Neural progenitor cell (in vitro differentiated cells): ENCODE data around the gene TCF4. TPM values are rescaled to one million over a fixed set of nuclear protein-coding genes. Genes with fewer than 3 reads are reported as not detected.

Experiments
- DNase-seq: peaks from one replicate; pipeline ENCODE4 v3.0.0-alpha.2; 2016; ENCODE audit warnings: low spot score
- H2AFZ ChIP-seq: fragments of 200-600 bp; sonication (generic); replicated peaks from 2 replicates; pipeline ENCODE4 v1.6.1; 2016; ENCODE audit warnings: antibody characterized with exemption
- H3F3A ChIP-seq: fragments of 200-600 bp; sonication (generic); 2 replicates; pipeline ENCODE4 v1.6.1; 2016; ENCODE audit warnings: antibody characterized with exemption, low read depth
- H3K27ac ChIP-seq: fragments of 200-600 bp; sonication (generic); 2 replicates; pipeline ENCODE4 v1.5.1; 2016; ENCODE audit warnings: mild to moderate bottlenecking
- H3K27me3 ChIP-seq: fragments of 200-600 bp; sonication (generic); 2 replicates; pipeline ENCODE4 v1.6.1; 2016; ENCODE audit warnings: mild to moderate bottlenecking, moderate library complexity
- H3K36me3 ChIP-seq: fragments of 200-600 bp; sonication (generic); 2 replicates; pipeline ENCODE4 v1.5.1; 2016
- H3K4me1 ChIP-seq: fragments of 200-600 bp; sonication (generic); 2 replicates; pipeline ENCODE4 v1.6.1; 2016; ENCODE audit warnings: mixed run types
- H3K4me2 ChIP-seq: fragments of 200-600 bp; sonication (generic); 2 replicates; pipeline ENCODE4 v1.6.1; 2016
- H3K4me3 ChIP-seq: fragments of 200-600 bp; sonication (generic); 2 replicates; pipeline ENCODE4 v1.5.1; 2016
- H3K79me2 ChIP-seq: fragments of 200-600 bp; sonication (generic); 2 replicates; pipeline ENCODE4 v1.6.1; 2016; ENCODE audit warnings: low read depth
- H3K9ac ChIP-seq: fragments of 200-600 bp; sonication (generic); 2 replicates; pipeline ENCODE4 v1.6.1; 2016
- H3K9me3 ChIP-seq: fragments of 200-600 bp; sonication (generic); 2 replicates; pipeline ENCODE4 v1.5.1; 2016; ENCODE audit warnings: low read depth
- H4K20me1 ChIP-seq: fragments of 200-600 bp; sonication (generic); 2 replicates; pipeline ENCODE4 v1.6.1; 2016; ENCODE audit warnings: low read depth
- H3K27ac Mint-ChIP-seq: 3 replicates; pipeline ENCODE4 v1.8.0; 2021; ENCODE audit warnings: mixed read lengths
- H3K27me3 Mint-ChIP-seq: 2 replicates; pipeline ENCODE4 v1.8.0; 2022; ENCODE audit warnings: low read depth, mild to moderate bottlenecking, inconsistent platforms, moderate library complexity, mixed read lengths; ENCODE audit not compliant: insufficient read depth
- H3K36me3 Mint-ChIP-seq: 3 replicates; pipeline ENCODE4 v1.8.0; 2021; ENCODE audit warnings: mixed read lengths
- H3K4me1 Mint-ChIP-seq: 3 replicates; pipeline ENCODE4 v1.8.0; 2021; ENCODE audit warnings: mixed read lengths
- H3K4me3 Mint-ChIP-seq: 3 replicates; pipeline ENCODE4 v1.8.0; 2021; ENCODE audit warnings: mild to moderate bottlenecking, moderate library complexity, mixed read lengths
- H3K9me3 Mint-ChIP-seq: 3 replicates; pipeline ENCODE4 v1.8.0; 2020; ENCODE audit warnings: mixed read lengths
- CTCF ChIP-seq: fragments of 200-600 bp; sonication (generic); IDR thresholded peaks from 2 replicates; pipeline ENCODE4 v1.5.1; 2017; ENCODE audit warnings: antibody characterized with exemption, mild to moderate bottlenecking
- EZH2 ChIP-seq: fragments of 200-600 bp; sonication (generic); IDR thresholded peaks from 2 replicates; pipeline ENCODE4 v1.6.1; 2017; ENCODE audit warnings: antibody characterized with exemption, mild to moderate bottlenecking, moderate library complexity
- EZH2phosphoT487 ChIP-seq: fragments of 200-600 bp; sonication (generic); IDR thresholded peaks from 2 replicates; pipeline ENCODE4 v1.6.1; 2017; ENCODE audit warnings: antibody characterized with exemption
- total RNA-seq: library from RNA; depleted of rRNA; stranded (reverse); fragments of >200 nt; gene quantifications from 2 replicates; pipeline ENCODE4 v1.2.3, GENCODE V29; 2015; ENCODE audit warnings: low replicate concordance

Gene TCF4
- total RNA-seq, 1 donor from 2014 or later, result 161 TPM

GRCh38 chr18:55607773-55608172 is 19.8 kb upstream of the TCF4 start:
- Mint-ChIP-seq H3K27ac (no peak overlapping the region), H3K4me1 (peaks cover 2% of the 10 kb centered on the region), H3K9me3 (no peaks in the 10 kb centered on the region), H3K4me3 (no peak overlapping the region), H3K27me3 (peaks cover 3% of the 10 kb centered on the region), H3K36me3 (no peaks in the 10 kb centered on the region)
- no peak overlapping the region for H3K9ac ChIP-seq
- DNase-seq, result no peak
- no peak for TF ChIP-seq EZH2phosphoT487
- no peak for TF ChIP-seq CTCF
- TF ChIP-seq EZH2, result no peak
- no peaks in the 10 kb centered on the region for H3K79me2 ChIP-seq
- no peaks in the 10 kb centered on the region for H3F3A ChIP-seq
- H3K4me1 ChIP-seq, result no peaks in the 10 kb centered on the region
- no peak overlapping the region for H3K4me2 ChIP-seq
- H3K9me3 ChIP-seq, result no peaks in the 10 kb centered on the region
- H3K4me3 ChIP-seq, result no peak overlapping the region
- no peak overlapping the region for H3K27ac ChIP-seq
- no peaks in the 10 kb centered on the region for H3K36me3 ChIP-seq
- no peaks in the 10 kb centered on the region for H4K20me1 ChIP-seq
- no peak overlapping the region for H2AFZ ChIP-seq
- no peaks in the 10 kb centered on the region for H3K27me3 ChIP-seq

GRCh38 chr18:55605733-55606338 is 17.8 kb upstream of the TCF4 start:
- no peaks in the 10 kb centered on the region for H3F3A ChIP-seq
- no peak overlapping the region for H3K27ac ChIP-seq
- no peaks in the 10 kb centered on the region for H3K79me2 ChIP-seq
- no peak overlapping the region for H3K4me3 ChIP-seq
- no peaks in the 10 kb centered on the region for H3K9me3 ChIP-seq
- Mint-ChIP-seq H3K36me3 (no peaks in the 10 kb centered on the region), H3K9me3 (no peaks in the 10 kb centered on the region), H3K4me3 (no peak overlapping the region), H3K27ac (no peak overlapping the region), H3K4me1 (peaks cover 2% of the 10 kb centered on the region), H3K27me3 (peaks cover 3% of the 10 kb centered on the region)
- no peak overlapping the region for H2AFZ ChIP-seq
- no peak overlapping the region for H3K9ac ChIP-seq
- no peaks in the 10 kb centered on the region for H3K27me3 ChIP-seq
- DNase-seq, result no peak
- H4K20me1 ChIP-seq, result no peaks in the 10 kb centered on the region
- H3K4me1 ChIP-seq, result no peaks in the 10 kb centered on the region
- H3K36me3 ChIP-seq, result no peaks in the 10 kb centered on the region
- no peak overlapping the region for H3K4me2 ChIP-seq
- TF ChIP-seq EZH2phosphoT487 (no peak), EZH2 (no peak), CTCF (no peak)

- TF ChIP-seq EZH2phosphoT487, result no peak
- TF ChIP-seq EZH2, result no peak
- TF ChIP-seq CTCF, result no peak
- Histone ChIP-seq H3K27ac (no peak overlapping the region), H3K4me3 (no peak overlapping the region), H3K9ac (no peak overlapping the region), H3K36me3 (no peaks in the 10 kb centered on the region), H3K9me3 (no peaks in the 10 kb centered on the region), H3F3A (no peaks in the 10 kb centered on the region), H3K79me2 (no peaks in the 10 kb centered on the region), H4K20me1 (no peaks in the 10 kb centered on the region), H3K4me1 (no peaks in the 10 kb centered on the region), H3K27me3 (no peaks in the 10 kb centered on the region), H2AFZ (no peak overlapping the region), H3K4me2 (no peak overlapping the region)
- no peak overlapping the region for H3K4me3 Mint-ChIP-seq
- H3K36me3 Mint-ChIP-seq, result no peaks in the 10 kb centered on the region
- DNase-seq, result no peak
- H3K27me3 Mint-ChIP-seq, result peaks cover 3% of the 10 kb centered on the region
- no peak overlapping the region for H3K27ac Mint-ChIP-seq
- H3K4me1 Mint-ChIP-seq, result peaks cover 2% of the 10 kb centered on the region
- no peaks in the 10 kb centered on the region for H3K9me3 Mint-ChIP-seq
Measured at GRCh38 chr18:55603775-55604174, 15.8 kb upstream of the TCF4 start.
